K562 (cell line): ENCODE measurements around the gene VGF. TPM values are rescaled to one million over a fixed set of nuclear protein-coding genes. Genes with fewer than 3 reads are reported as not detected.

Source experiments
- AFF4 ChIP-seq: sonication (generic); formaldehyde crosslinking; IDR thresholded peaks from 2 replicates; pipeline ENCODE4 v1.8.0; 2023; ENCODE audit warnings: mild to moderate bottlenecking, missing genetic modification reagents
- ATF7 ChIP-seq: fragments of 450-650 bp; IDR thresholded peaks from 2 replicates; pipeline ENCODE4 v1.7.1; 2014; ENCODE audit warnings: mild to moderate bottlenecking, moderate library complexity
- BACH1 ChIP-seq: fragments of 200-800 bp; sonication (Bioruptor generic); IDR thresholded peaks from 2 replicates; pipeline ENCODE4 v1.6.1; 2016; ENCODE audit warnings: missing genetic modification characterization, missing compliant biosample characterization
- BCL6 ChIP-seq: fragments of 250-450 bp; sonication (Bioruptor Pico); IDR thresholded peaks from 2 replicates; pipeline ENCODE4 v1.4.0; 2020
- CHD1 ChIP-seq: fragments of 200-600 bp; sonication (generic); IDR thresholded peaks from one replicate; pipeline ENCODE4 v1.6.1; 2012; ENCODE audit warnings: mild to moderate bottlenecking, moderate library complexity, low read length, inconsistent platforms
- GTF2B ChIP-seq: IDR thresholded peaks from 2 replicates; pipeline ENCODE4 v1.6.1; 2011; ENCODE audit not compliant: insufficient read length; ENCODE audit errors: extremely low read depth
- KAT7 ChIP-seq: sonication (generic); formaldehyde crosslinking; IDR thresholded peaks from 2 replicates; pipeline ENCODE4 v1.8.0; 2022; ENCODE audit warnings: missing genetic modification reagents, mild to moderate bottlenecking, borderline replicate concordance
- MAFF ChIP-seq: IDR thresholded peaks from 2 replicates; pipeline ENCODE4 v1.6.1; 2012; ENCODE audit warnings: low read length, improper control_type of control experiment
- MTF1 ChIP-seq: fragments of 250-450 bp; sonication (Bioruptor Pico); IDR thresholded peaks from 2 replicates; pipeline ENCODE4 v1.9.0; 2021; ENCODE audit warnings: moderate library complexity, mild to moderate bottlenecking, inconsistent platforms, borderline replicate concordance
- NFYB ChIP-seq: IDR thresholded peaks from 2 replicates; pipeline ENCODE4 v1.6.1; 2011; ENCODE audit warnings: mild to moderate bottlenecking, moderate library complexity; ENCODE audit not compliant: insufficient read length; ENCODE audit errors: extremely low read depth
- PKNOX1 ChIP-seq: fragments of 450-650 bp; IDR thresholded peaks from 2 replicates; pipeline ENCODE4 v1.6.1; 2016
- SMAD3 ChIP-seq: fragments of 450-650 bp; formaldehyde crosslinking; conservative IDR thresholded peaks from 2 replicates; pipeline ENCODE4 v1.4.0; 2020; ENCODE audit warnings: mild to moderate bottlenecking
- SMARCA5 ChIP-seq: fragments of 450-650 bp; IDR thresholded peaks from 2 replicates; pipeline ENCODE4 v1.6.1; 2016
- ZBTB11 ChIP-seq, 3 experiments: fragments of 200-800 bp in 1 of 3; fragments of 250-450 bp in 1 of 3; fragments of 450-650 bp in 1 of 3; sonication (Bioruptor Pico) in 1 of 3; sonication (Bioruptor generic) in 1 of 3; formaldehyde crosslinking in 1 of 3; IDR thresholded peaks; 2 replicates each; pipeline versions ENCODE4 v1.6.1 to v1.8.0; 2016 to 2022; ENCODE audit warnings: mild to moderate bottlenecking in 2 of 3, missing genetic modification characterization in 2 of 3, missing compliant biosample characterization in 1 of 3, moderate library complexity in 1 of 3
- ZBTB9 ChIP-seq: fragments of 450-650 bp; formaldehyde crosslinking; IDR thresholded peaks from 2 replicates; pipeline ENCODE4 v1.4.0; 2020; ENCODE audit warnings: mild to moderate bottlenecking, moderate library complexity
- ZFX ChIP-seq: sonication (generic); formaldehyde crosslinking; IDR thresholded peaks from 2 replicates; pipeline ENCODE4 v1.8.0; 2022; ENCODE audit warnings: mild to moderate bottlenecking, missing genetic modification reagents, moderate library complexity
- ZNF134 ChIP-seq: fragments of 250-450 bp; sonication (Bioruptor Pico); conservative IDR thresholded peaks from 2 replicates; pipeline ENCODE4 v1.4.0; 2020
- ZNF764 ChIP-seq: fragments of 250-450 bp; sonication (Bioruptor Pico); IDR thresholded peaks from 2 replicates; pipeline ENCODE4 v1.4.0; 2020; ENCODE audit warnings: low read depth, mild to moderate bottlenecking, moderate library complexity
- polyA plus RNA-seq, 8 experiments: library from polyadenylated mRNA; depleted of rRNA in 4 of 8; stranded (reverse) in 5 of 8; unstranded in 3 of 8; fragments of >200 nt; fragmentation: Nextera tagmentation in 2 of 8; fragmentation: Illumina TruSeq in 1 of 8; extraction: Ambion mirVana in 2 of 8; extraction: Trizol in 1 of 8; gene quantifications; 2 replicates each; pipeline versions ENCODE4 v1.2.1 to v1.2.3, GENCODE V29; 2011 to 2014; ENCODE audit warnings: inconsistent platforms in 1 of 8, missing spikeins in 1 of 8
- total RNA-seq, 7 experiments: library from RNA; depleted of rRNA in 6 of 7; stranded (reverse); fragments of >200 nt in 6 of 7; fragmentation: Illumina TruSeq in 2 of 7; extraction: Trizol in 2 of 7; gene quantifications; 2 replicates each; pipeline versions ENCODE4 v1.2.1 to v1.2.3, GENCODE V29; 2011 to 2021; ENCODE audit warnings: low replicate concordance in 1 of 7

The VGF gene
- total and polyA plus RNA-seq, 9 of the 15 experiments (the other 6 are each of a cell fraction or from before 2014, with no cell fraction given): 0.03 to 5.7 (median 0.34) TPM

GRCh38 chr7:101169838-101170551 is 4.6 kb upstream of the VGF start (continued):
- TF ChIP-seq PKNOX1 (no peak), MAFF (no peak), CHD1 (no peak), BCL6 (no peak), NFYB (no peak), AFF4 (CRISPR knock-in tag) (no peak), MTF1 (no peak), ZBTB11 (CRISPR knock-in tag; IDR thresholded peaks at IDR 0.05) (no peak), BACH1 (no peak), ATF7 (no peak), ZBTB9 (CRISPR knock-in tag) (no peak), SMAD3 (CRISPR knock-in tag) (no peak), SMARCA5 (no peak), GTF2B (no peak), ZFX (CRISPR knock-in tag) (no peak), ZNF764 (CRISPR knock-in tag) (no peak), KAT7 (CRISPR knock-in tag) (no peak), ZNF134 (CRISPR knock-in tag) (no peak)
